GM18951 (cell line): Measurements from ENCODE around the gene PTGER1.

Source experiments
- POLR2A ChIP-seq: IDR thresholded peaks from 4 replicates; pipeline ENCODE4 v1.6.1; 2011; ENCODE audit warnings: mild to moderate bottlenecking; ENCODE audit not compliant: insufficient read length, insufficient read depth; ENCODE audit errors: extremely low read depth
- in situ Hi-C: fragments of 300-500 bp; cut with MboI; formaldehyde crosslinking; loops from one replicate; pipeline ENCODE4 v1.12.0; 2022; ENCODE audit warnings: low sequenced_read_pairs, mixed read lengths, inconsistent platforms; ENCODE audit not compliant: unreplicated experiment

PTGER1 gene

DNA sequence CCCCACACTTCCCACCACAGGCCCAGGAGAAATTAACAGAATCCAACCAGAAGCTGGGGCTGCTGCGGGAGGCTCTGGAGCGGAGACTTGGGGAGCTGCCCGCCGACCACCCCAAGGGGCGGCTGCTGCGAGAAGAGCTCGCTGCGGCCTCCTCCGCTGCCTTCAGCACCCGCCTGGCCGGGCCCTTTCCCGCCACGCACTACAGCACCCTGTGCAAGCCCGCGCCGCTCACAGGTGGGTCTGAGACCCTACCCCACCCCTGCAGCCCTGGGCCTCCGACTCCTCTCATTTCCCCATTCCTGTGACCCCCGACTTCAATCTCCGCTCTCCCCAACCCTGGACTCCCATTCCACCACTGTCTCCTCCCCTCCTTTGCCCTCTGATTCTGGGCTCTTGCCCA lies 24.3 kb downstream of the PTGER1 start:
- in situ Hi-C loops, result no loop called here
- TF ChIP-seq POLR2A, result no peak

DNA sequence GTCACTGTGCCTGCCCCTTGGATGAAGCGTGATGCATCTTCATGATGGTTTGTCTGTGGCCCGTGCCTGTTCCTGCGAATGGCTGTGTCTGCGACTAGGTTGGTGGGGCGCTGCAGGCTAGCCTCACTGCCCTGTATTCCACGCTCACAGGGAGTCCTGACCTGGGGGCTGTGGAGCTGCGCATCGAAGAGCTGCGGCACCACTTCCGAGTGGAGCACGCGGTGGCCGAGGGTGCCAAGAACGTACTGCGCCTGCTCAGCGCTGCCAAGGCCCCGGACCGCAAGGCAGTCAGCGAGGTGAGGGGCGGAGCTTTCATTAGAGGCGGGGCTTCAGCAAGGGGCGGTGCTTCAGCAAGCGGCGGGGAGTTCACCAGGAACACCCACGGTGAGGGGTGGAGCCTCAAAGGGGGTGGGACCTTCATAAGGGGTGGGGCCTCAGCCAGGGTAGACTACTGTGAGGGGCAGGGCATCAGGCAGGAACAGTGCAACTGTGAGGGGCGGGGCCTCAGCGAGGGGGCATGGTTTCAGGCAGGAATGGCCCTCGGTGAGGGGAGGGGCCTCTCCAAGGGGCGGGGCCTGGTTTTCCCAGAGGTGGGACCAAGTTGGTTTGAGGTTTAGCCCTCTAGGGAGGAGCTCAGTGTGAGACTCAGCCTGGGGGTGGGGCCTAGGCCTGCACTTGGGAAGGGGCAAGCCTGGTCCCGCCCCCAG lies 24.8 kb downstream of the PTGER1 start:
- in situ Hi-C loops, result no loop called here
- no peak for TF ChIP-seq POLR2A

DNA sequence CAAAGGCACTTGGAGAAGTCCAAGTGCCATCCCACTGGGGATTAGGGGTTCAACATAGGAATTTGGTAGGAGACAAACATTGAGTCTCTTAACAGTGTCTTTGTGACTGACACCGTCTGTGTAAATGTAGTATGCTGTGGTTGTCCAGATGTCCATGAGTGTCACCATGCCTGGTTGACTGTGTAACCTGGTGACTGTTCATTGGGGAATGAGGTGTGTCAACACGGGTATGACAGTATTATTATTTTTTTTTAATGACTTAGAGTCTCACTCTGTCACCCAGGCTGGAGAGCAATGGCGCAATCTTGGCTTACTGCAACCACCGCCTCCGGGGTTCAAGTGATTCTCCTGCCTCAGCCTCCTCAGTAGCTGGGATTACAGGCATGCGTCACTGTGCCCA lies 25.8 kb downstream of the PTGER1 start:
- TF ChIP-seq POLR2A, result no peak
- in situ Hi-C loops, result no loop called here

DNA sequence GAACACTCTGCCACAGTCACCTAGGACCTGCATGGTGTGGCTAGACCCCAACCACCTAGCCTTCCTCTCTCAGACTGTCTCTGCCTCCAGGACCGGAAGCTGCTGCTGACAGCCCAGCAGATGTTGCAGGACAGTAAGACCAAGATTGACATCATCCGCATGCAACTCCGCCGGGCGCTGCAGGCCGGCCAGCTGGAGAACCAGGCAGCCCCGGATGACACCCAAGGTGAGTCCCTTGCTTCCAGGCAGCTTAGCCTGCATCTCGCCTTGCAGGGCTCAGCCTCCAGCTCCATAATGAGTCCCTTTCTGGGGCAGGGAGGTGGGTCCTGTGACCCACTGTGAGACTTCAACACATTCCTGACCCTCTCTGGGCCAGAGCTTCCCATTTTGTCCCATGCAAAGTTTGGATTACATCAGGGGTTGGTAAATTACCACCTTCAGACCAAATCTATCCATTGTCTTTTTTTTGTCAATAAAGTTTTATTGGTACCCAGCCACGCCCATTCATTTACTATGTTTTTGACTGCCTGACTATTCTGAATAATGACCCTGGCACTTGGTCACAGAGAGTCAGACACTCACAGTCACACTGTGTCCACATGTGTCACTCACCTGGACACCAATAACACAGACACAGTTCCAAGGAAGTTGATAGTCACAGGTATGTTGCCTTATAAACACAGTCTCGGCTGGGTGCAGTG lies 28.7 kb downstream of the PTGER1 start:
- in situ Hi-C loops, result no loop called here
- no peak for TF ChIP-seq POLR2A

DNA sequence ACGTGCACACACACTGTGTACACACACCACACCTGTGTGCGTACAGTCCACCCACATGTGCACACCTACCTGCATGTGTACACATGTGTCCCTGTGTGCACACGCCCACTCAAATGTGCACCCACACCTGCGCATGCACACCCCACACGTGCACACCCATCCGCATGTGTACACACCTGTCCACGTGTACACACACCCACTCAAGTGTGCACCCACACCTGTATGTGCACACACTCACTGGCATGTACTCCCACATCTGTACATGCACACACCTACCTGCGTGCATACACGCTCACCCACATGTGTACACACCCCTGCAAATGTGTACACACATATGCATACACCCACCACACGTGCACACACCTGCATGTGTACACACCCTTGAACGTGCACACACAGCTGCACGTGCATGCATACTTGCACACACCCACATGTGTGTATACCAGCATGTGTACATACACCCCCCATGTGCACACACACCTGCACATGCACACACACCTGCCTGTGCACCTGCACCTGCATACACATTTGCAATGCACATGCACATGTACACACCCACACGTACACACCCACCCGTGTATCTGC lies 31.4 kb downstream of the PTGER1 start:
- in situ Hi-C loops, result no loop called here
- TF ChIP-seq POLR2A, result no peak

DNA sequence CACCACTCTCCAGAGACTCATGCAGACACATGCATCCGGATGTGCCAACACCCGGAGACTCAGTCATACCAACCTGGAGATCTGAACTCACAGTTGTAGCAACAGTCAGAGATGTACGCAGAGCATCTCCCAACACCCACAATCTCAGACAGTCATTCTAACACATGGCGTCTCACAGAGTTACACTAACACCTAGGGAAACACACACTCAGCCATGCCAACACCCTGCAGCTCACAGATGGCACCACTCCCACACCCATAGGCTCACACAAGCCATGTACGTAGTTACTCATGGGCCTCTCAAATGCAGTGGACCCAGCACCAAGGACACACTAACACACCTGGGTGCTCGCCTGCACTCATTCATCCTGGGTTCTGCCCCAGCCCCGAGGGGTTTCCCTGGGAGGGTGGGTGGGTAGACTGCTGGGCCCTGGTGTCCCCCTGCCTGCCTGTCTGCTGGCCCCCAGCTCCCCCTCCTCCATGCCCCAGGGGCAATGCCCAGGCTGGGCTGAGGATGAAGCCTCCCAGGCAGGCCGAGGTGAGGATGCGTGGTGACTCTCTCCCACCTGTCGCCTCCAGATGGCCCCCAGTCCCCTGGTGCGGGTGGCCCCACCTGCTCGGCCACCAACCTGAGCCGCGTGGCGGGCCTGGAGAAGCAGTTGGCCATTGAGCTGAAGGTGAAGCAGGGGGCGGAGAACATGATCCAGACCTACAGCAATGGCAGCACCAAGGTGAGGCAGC lies 32.1 kb downstream of the PTGER1 start:
- TF ChIP-seq POLR2A, result no peak
- in situ Hi-C loops, result no loop called here

DNA sequence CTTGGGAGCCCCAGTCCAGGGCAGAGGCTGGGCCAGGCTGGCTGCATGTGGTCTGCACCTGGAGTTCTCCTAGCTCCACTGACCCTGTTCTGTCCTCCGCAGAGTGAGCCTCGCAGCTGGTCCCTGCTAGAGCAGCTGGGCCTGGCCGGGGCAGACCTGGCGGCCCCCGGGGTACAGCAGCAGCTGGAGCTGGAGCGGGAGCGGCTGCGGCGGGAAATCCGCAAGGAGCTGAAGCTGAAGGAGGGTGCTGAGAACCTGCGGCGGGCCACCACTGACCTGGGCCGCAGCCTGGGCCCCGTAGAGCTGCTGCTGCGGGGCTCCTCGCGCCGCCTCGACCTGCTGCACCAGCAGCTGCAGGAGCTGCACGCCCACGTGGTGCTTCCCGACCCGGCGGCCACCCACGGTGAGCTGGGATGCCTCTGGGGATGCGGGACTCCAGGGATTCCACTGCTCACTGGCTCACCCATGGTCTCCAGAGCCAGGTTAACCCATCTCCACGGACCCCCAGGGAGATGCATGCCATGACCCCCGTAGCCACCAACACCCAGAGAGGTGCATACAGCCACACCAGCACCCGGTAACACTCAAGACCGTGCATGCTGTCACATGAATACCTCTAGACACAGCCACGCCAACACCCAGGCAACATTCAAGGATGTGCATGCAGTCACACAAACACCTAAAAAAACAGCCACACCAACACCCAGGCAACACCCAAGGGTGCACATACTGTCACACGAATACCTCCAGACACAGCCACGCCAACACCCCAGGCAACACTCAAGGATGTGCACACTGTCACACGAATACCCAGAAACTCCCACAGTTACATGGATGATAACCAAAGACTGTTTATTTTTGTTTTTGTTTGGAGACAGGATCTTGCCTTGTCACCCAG lies 33.9 kb downstream of the PTGER1 start:
- no peak for TF ChIP-seq POLR2A
- in situ Hi-C loops, result no loop called here

DNA sequence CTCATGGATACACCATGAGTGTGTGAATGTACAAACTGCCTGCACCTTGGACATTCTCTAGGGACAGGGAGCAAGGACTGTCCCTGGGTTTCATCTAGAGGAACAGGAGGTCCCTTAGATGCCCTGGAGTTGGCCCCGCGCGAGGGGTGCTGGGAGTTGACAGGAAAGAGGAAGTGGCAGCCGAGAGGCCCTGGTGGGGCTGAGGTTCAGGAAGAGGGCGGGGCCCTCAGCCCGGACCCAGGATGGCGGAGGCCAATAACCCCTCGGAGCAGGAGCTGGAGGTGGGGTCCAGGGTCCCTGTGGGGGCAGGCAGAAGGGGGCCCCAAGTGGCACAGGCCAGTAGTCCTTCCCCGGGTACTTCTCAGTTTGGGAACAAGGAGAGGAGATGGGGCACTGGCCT lies 35.1 kb downstream of the PTGER1 start:
- in situ Hi-C loops, result no loop called here

DNA sequence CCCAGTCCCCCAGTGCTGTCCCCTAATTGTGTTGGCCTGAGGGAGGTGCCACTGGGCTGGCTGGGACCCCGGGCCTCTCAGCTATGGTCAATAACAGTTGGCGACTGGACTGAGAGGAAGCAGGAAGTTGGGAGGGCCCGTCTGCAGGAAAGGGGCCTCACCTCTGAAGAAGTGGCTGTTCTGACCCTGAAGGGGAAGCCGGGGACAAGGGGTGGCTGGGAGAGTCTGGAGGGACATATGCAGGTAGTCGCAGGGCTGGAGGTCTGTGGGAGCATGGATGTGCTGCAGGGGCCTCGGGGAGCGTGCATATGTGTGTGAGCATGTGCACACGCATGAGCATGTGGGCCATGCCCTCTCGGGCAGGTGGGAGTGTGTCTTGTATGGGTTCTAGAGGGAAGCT lies 36.1 kb downstream of the PTGER1 start:
- no peak for TF ChIP-seq POLR2A
- in situ Hi-C loops, result no loop called here

More for the DNA sequence above, 35.1 kb downstream of the PTGER1 start:
- TF ChIP-seq POLR2A, result peak; percentile 81

DNA sequence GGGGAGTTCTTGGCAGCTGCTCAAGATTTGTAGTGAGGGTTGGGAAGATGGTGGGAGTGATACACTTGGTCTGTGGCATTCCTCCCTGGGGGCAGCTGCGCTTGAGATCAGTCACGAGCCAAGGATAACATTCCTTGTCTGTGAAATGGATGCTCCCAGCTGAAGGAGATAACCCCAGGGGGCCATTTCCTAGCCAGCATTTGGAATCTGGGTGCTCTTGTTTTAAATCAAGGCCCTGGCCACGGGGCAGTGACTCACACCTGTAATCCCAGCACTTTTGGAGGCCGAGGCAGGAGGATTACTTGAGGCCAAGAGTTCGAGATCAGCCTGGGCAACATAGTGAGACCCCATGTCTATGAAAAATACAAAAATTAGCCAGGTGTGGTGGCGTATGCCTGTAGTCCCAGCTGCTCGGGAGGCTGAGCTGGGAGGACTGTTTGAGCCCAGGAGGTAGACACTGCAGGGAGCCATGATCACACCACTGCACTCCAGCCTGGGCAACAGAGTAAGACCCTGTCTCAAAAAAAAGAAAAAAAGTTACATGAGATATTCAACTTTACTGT lies 37.5 kb downstream of the PTGER1 start:
- in situ Hi-C loops, result no loop called here

DNA sequence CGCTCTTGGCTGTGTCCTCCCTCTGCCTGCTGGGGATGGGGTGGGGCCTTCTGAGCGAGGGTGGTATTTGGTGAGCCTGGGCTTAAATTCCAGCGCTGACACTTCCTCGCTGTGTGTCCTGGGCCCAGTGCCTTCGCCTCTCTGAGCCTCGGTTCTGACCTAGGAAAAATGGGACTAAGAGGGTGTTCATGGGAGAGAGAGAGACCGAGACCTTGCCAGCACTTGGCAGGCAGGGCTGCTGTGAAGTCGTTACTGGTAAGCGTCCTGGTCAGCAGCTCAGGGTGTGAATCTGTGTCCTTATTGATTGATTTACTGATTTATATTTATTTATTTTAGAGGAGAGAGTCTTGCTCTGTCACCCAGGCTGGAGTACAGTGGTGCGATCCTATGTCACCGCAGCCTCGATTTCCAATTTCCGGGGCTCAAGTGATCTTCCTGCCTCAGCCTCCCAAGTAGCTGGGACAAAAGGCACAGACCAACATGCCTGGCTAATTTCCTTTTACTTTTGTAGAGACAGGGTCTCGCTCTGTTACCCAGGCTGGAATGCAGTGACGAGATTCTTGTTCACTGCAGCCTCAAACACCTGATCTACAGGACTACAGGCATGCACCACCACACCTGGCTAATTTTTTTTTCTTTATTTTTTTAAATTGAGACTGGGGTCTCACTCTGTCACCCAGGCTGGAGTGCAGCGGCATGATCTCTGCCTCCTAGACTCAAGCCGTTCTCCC lies 39.7 kb downstream of the PTGER1 start:
- no peak for TF ChIP-seq POLR2A
- in situ Hi-C loops, result no loop called here

More for the DNA sequence above, 37.5 kb downstream of the PTGER1 start:
- TF ChIP-seq POLR2A, result no peak

DNA sequence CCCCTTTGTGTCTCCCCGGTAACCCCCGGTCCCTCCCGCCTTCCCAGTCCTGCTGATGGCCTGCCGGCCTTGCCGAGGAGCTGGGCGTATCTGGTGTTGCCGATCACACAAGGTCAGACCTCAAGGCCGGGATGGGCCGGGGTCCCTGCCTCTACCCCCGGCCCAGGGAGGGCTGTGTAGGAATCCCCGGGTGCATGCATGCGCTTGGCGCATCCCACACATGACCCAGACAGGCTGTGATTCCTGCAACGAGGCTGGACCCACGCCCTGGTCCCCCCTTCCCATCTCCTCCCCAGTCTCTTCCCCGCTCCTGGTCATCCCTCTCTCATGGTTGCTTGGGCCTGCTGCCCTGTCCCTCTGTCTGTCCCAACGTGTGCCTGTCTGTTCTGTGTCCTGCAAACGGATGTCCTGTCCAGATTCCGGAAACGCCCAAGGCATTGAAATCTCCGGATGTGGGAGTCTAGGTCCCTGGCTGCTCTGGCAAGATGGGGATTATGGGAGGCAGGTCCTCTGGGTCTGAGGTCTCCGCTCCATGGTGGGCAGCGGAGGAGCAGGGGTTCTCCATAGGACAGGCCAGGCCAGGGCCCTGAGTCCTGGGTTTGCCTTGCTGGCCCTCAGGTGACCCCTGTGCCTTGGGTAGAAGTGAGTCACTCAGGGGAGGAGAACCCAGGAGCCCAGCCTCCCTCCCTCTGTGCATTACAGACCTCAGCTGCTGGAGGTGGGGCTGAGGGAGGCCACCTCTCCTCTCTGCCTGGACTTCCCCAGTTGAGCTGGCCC lies 40.4 kb downstream of the PTGER1 start:
- in situ Hi-C loops, result no loop called here
- no peak for TF ChIP-seq POLR2A
